HepG2 (cell line): ENCODE results near the gene C11orf86. TPM values are rescaled to one million over a fixed set of nuclear protein-coding genes. Genes with fewer than 3 reads are reported as not detected.
A peak's percentile ranks its signal among the peaks of the same experiment; 100 is the strongest.

Source experiments
- ATAC-seq: fragments of 200-7000 bp; cut with Tn5 transposase; 3 replicates; pipeline ENCODE4 v1.9.1; 2020; ENCODE audit warnings: mild to moderate bottlenecking, moderate library complexity
- BruUV-seq: library from RNA; stranded (reverse); fragments of 400-500 nt; replicated peaks from 2 replicates; lab custom pipeline; 2021; lab: Mats Ljungman, UMichigan
- CTCF ChIA-PET: fragments of 300-600 bp; formaldehyde crosslinking; extraction: SDS; loops from one replicate; lab custom pipeline; 2021; ENCODE audit warnings: low total read pairs, inconsistent platforms, low intra/inter-chr PET ratio; lab: Yijun Ruan, JAX
- POLR2A ChIA-PET: fragments of 350-600 bp; sonication (Branson Sonifier 250); formaldehyde crosslinking; loops from one replicate; lab custom pipeline; 2020; ENCODE audit warnings: antibody characterized with exemption, inconsistent platforms; lab: Yijun Ruan, JAX
- DNase-seq: peaks from one replicate; pipeline ENCODE4 v3.0.0-alpha.2; 2015; ENCODE audit warnings: low spot score
- FAIRE-seq: peaks from 3 replicates; lab custom pipeline; 2011; peaks lifted over from hg19 to GRCh38; lab: Jason Lieb, UNC
- H2AFZ ChIP-seq: one replicate; pipeline ENCODE4 v1.6.1; 2011; ENCODE audit warnings: low read length, inconsistent platforms
- H3K27ac ChIP-seq: fragments of 300-600 bp; 3 replicates; pipeline ENCODE4 v1.8.0; 2011; ENCODE audit warnings: mixed run types, mild to moderate bottlenecking, mixed read lengths, low read length, inconsistent platforms; ENCODE audit not compliant: insufficient read depth; ENCODE audit errors: extremely low read length
- H3K27me3 ChIP-seq, 2 experiments: fragments of 200-600 bp in 1 of 2; 2 replicates in 1 of 2; 3 replicates in 1 of 2; pipeline versions ENCODE4 v1.6.0 to v1.8.0; 2011; ENCODE audit warnings: low read length in 2 of 2, mild to moderate bottlenecking in 2 of 2, moderate library complexity in 2 of 2, inconsistent platforms in 1 of 2; ENCODE audit not compliant: insufficient read depth in 2 of 2, control insufficient read depth in 1 of 2
- H3K36me3 ChIP-seq, 2 experiments: fragments of 200-600 bp in 1 of 2; replicated peaks in 1 of 2; 2 replicates in 1 of 2; 3 replicates in 1 of 2; pipeline versions ENCODE4 v1.5.1 to v1.8.0; 2011; ENCODE audit warnings: low read length in 2 of 2, inconsistent platforms in 1 of 2; ENCODE audit not compliant: insufficient read depth in 2 of 2, control insufficient read depth in 1 of 2
- H3K4me1 ChIP-seq: 2 replicates; pipeline ENCODE4 v1.5.1; 2012; ENCODE audit warnings: low read length, inconsistent platforms; ENCODE audit not compliant: insufficient read depth
- H3K4me2 ChIP-seq: 2 replicates; pipeline ENCODE4 v1.6.0; 2011; ENCODE audit warnings: low read depth, low read length, inconsistent platforms
- H3K4me3 ChIP-seq, 3 experiments: fragments of 200-600 bp in 1 of 3; sonication (generic), shearing (Covaris generic) in 1 of 3; replicated peaks in 1 of 3; 2 replicates each; pipeline ENCODE4 v1.5.1; 2011 to 2016; ENCODE audit warnings: low read length in 3 of 3, inconsistent platforms in 2 of 3, low read depth in 2 of 3, mild to moderate bottlenecking in 2 of 3, control low read depth in 1 of 3, mixed read lengths in 1 of 3; ENCODE audit not compliant: insufficient read depth in 1 of 3
- H3K79me2 ChIP-seq: one replicate; pipeline ENCODE4 v1.6.1; 2011; ENCODE audit warnings: low read length, inconsistent platforms; ENCODE audit not compliant: insufficient read depth
- H3K9ac ChIP-seq: 2 replicates; pipeline ENCODE4 v1.6.0; 2011; ENCODE audit warnings: mild to moderate bottlenecking, low read depth, low read length, inconsistent platforms; ENCODE audit not compliant: insufficient read depth
- H3K9me3 ChIP-seq: 2 replicates; pipeline ENCODE4 v1.5.1; 2012; ENCODE audit warnings: mild to moderate bottlenecking, low read length
- H4K20me1 ChIP-seq: 2 replicates; pipeline ENCODE4 v1.6.0; 2011; ENCODE audit warnings: inconsistent platforms, mild to moderate bottlenecking, low read length, moderate library complexity; ENCODE audit not compliant: insufficient read depth
- FOSL2 ChIP-seq: sonication (generic); formaldehyde crosslinking; IDR thresholded peaks from 2 replicates; pipeline ENCODE4 v1.4.0; 2020; ENCODE audit warnings: missing genetic modification reagents
- GFI1 ChIP-seq: sonication (generic); formaldehyde crosslinking; IDR thresholded peaks from 2 replicates; pipeline ENCODE4 v1.5.0; 2020; ENCODE audit warnings: missing genetic modification reagents, mild to moderate bottlenecking, borderline replicate concordance
- HMG20B ChIP-seq: conservative IDR thresholded peaks from 2 replicates; pipeline ENCODE4 v1.6.1; 2016; ENCODE audit warnings: missing genetic modification reagents, missing compliant biosample characterization
- JUN ChIP-seq: sonication (generic); formaldehyde crosslinking; IDR thresholded peaks from 2 replicates; pipeline ENCODE4 v1.4.0; 2020; ENCODE audit warnings: mild to moderate bottlenecking, missing genetic modification reagents
- RAD21 ChIP-seq: fragments of 450-650 bp; formaldehyde crosslinking; IDR thresholded peaks from 2 replicates; pipeline ENCODE4 v1.5.0; 2020; ENCODE audit warnings: mild to moderate bottlenecking
- SETDB1 ChIP-seq: sonication (generic); formaldehyde crosslinking; IDR thresholded peaks from 2 replicates; pipeline ENCODE4 v1.5.1; 2020; ENCODE audit warnings: missing genetic modification reagents, mild to moderate bottlenecking, borderline replicate concordance
- SMC3 ChIP-seq: IDR thresholded peaks from 2 replicates; pipeline ENCODE4 v1.6.1; 2011; ENCODE audit warnings: low read length, improper control_type of control experiment
- TBX2 ChIP-seq: sonication (generic); formaldehyde crosslinking; IDR thresholded peaks from 2 replicates; pipeline ENCODE4 v1.5.0; 2020; ENCODE audit warnings: missing genetic modification reagents, mild to moderate bottlenecking, borderline replicate concordance
- WGBS: methylation state at CpG from one replicate; pipeline ENCODE4 v1.1.6; 2017; ENCODE audit warnings: low lambda C conversion rate; 5-methylcytosine and 5-hydroxymethylcytosine counted together
- in situ Hi-C: cut with HindIII; loops from 2 replicates; pipeline ENCODE4 v1.10.0; 2017; ENCODE audit warnings: low pct_unique_long_range_greater_than_20kb; ENCODE audit not compliant: extremely low pct_ligation_motif_present
- intact Hi-C: fragments of 100-400 bp; cut with micrococcal nuclease; formaldehyde crosslinking; loops from one replicate; pipeline ENCODE4 v1.10.0; 2022; ENCODE audit not compliant: unreplicated experiment
- polyA plus RNA-seq, 8 experiments: library from polyadenylated mRNA; depleted of rRNA in 3 of 8; stranded (reverse) in 7 of 8; unstranded in 1 of 8; fragments of >200 nt; fragmentation: Illumina TruSeq in 4 of 8; extraction: Trizol in 4 of 8; gene quantifications; 2 replicates each; pipeline versions ENCODE4 v1.2.1 to v1.2.3, GENCODE V29; 2011 to 2016; ENCODE audit warnings: low read depth in 4 of 8, missing spikeins in 1 of 8, mixed read lengths in 1 of 8; ENCODE audit not compliant: insufficient read depth in 1 of 8
- total RNA-seq, 5 experiments: library from RNA; depleted of rRNA; stranded (reverse); fragments of >200 nt; fragmentation: Illumina TruSeq; extraction: Trizol; gene quantifications; 2 replicates each; pipeline ENCODE4 v1.2.3, GENCODE V29; 2016; ENCODE audit warnings: low read depth in 1 of 5
- TF ChIP-seq, protein P1 (sequence below), 2 experiments: fragments of 450-650 bp in 1 of 2; sonication (generic) in 1 of 2; formaldehyde crosslinking in 1 of 2; IDR thresholded peaks; 2 replicates each; pipeline versions ENCODE4 v1.6.1 to v1.8.0; 2016 to 2022; ENCODE audit warnings: antibody characterized with exemption in 1 of 2, mild to moderate bottlenecking in 1 of 2, missing genetic modification reagents in 1 of 2

Gene C11orf86
- total and polyA plus RNA-seq, 2 of the 13 experiments (the other 11 are each of a cell fraction or from before 2014, with no cell fraction given), result 0.11 to 0.18 TPM

DNA sequence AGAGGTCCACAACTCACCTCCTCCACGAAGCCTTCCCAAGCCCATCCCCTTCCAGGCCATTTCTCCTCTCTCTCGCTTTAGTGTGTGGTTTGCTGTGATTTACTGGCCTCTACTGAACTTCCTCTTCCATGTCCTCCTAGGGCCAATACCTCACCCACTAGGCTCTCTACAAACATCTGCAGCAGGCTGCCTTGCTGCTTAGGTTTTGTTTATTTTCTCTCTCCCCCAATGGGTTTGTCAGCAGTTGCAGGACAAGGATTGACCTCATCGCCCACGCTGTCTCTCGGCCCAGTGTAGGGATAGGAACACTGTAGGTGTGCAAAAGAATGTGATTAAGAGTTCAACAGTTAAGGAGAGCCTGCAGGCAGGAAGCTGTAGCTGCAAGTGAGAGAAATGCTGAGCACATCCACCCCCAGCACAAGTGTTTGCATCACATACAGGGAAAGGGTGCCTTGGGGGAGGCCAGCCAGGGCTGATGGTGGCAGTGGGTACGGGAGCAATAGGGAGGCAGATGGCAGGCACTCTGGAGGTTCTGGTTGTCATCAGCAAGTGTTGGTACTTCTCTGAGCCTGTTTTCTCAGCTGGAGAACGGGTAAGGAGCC, 18.3 kb upstream of the C11orf86 start:
- peak overlapping the region; percentile 92 for H3K4me2 ChIP-seq
- 57% methylated on average over 7 of the region's 7 CpGs for WGBS
- H2AFZ ChIP-seq, result no peak overlapping the region
- H3K27ac ChIP-seq, result peak overlapping the region; percentile 3
- H3K36me3 ChIP-seq, result peaks cover 0 to under 1% of the 10 kb centered on the region in 2 experiments; a peak in 2 of 5 replicates
- CTCF ChIA-PET, result no interaction called here
- FAIRE-seq (no peak), DNase-seq (peak; percentile 65), ATAC-seq (peak; percentile 46)
- intact Hi-C loops, result loop anchor here (5.0 kb wide), 1 partner anchor 49 kb away; no protein-coding TSS in a partner anchor
- H3K9me3 ChIP-seq, result no peaks in the 10 kb centered on the region
- POLR2A ChIA-PET, result interaction anchor here (2.0 to 3.5 kb wide), 3 partner anchors 14 to 50 kb away, joined by 5 to 30 read pairs (median 15); no protein-coding TSS in a partner anchor
- peak overlapping the region in 1 of 3 experiments; percentile 82; a peak in 1 of 6 replicates for H3K4me3 ChIP-seq
- no peaks in the 10 kb centered on the region for H3K79me2 ChIP-seq
- no peaks in the 10 kb centered on the region for H4K20me1 ChIP-seq
- peaks cover 36% of the 10 kb centered on the region for H3K4me1 ChIP-seq
- in situ Hi-C loops, result no loop called here
- no peak overlapping the region for H3K9ac ChIP-seq
- no peak for TF ChIP-seq SETDB1 (CRISPR knock-in tag)
- 0 out of 2 replicates have a peak, but pooled peaks have one; percentile 48 for TF ChIP-seq RAD21 (CRISPR knock-in tag)
- 0 out of 2 replicates have a peak, but pooled peaks have one; percentile 2 for TF ChIP-seq SMC3
- peak; percentile 18; the same call in 1 of the 2 replicates for TF ChIP-seq FOSL2 (CRISPR knock-in tag)
- TF ChIP-seq GFI1, result peak; percentile 95
- 0 out of 2 replicates have a peak, but pooled peaks have one; percentile 13 for TF ChIP-seq TBX2 (CRISPR knock-in tag)
- TF ChIP-seq, protein P1, sequence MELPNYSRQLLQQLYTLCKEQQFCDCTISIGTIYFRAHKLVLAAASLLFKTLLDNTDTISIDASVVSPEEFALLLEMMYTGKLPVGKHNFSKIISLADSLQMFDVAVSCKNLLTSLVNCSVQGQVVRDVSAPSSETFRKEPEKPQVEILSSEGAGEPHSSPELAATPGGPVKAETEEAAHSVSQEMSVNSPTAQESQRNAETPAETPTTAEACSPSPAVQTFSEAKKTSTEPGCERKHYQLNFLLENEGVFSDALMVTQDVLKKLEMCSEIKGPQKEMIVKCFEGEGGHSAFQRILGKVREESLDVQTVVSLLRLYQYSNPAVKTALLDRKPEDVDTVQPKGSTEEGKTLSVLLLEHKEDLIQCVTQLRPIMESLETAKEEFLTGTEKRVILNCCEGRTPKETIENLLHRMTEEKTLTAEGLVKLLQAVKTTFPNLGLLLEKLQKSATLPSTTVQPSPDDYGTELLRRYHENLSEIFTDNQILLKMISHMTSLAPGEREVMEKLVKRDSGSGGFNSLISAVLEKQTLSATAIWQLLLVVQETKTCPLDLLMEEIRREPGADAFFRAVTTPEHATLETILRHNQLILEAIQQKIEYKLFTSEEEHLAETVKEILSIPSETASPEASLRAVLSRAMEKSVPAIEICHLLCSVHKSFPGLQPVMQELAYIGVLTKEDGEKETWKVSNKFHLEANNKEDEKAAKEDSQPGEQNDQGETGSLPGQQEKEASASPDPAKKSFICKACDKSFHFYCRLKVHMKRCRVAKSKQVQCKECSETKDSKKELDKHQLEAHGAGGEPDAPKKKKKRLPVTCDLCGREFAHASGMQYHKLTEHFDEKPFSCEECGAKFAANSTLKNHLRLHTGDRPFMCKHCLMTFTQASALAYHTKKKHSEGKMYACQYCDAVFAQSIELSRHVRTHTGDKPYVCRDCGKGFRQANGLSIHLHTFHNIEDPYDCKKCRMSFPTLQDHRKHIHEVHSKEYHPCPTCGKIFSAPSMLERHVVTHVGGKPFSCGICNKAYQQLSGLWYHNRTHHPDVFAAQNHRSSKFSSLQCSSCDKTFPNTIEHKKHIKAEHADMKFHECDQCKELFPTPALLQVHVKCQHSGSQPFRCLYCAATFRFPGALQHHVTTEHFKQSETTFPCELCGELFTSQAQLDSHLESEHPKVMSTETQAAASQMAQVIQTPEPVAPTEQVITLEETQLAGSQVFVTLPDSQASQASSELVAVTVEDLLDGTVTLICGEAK (IDR thresholded peaks at IDR 0.05), result no peak
- TF ChIP-seq, protein P1 (CRISPR knock-in tag; IDR thresholded peaks at IDR 0.05), result no peak
- peak; percentile 5; the same call in 1 of the 2 replicates for TF ChIP-seq JUN
- TF ChIP-seq HMG20B (CRISPR knock-in tag), result 0 out of 2 replicates have a peak, but pooled peaks have one; percentile 71
- BruUV-seq, result TSS peak; percentile 68
- H3K27me3 ChIP-seq, result no peaks in the 10 kb centered on the region
